Heart right ventricle (tissue), 16 donors: ENCODE results near the gene LSM14A. TPM values are rescaled to one million over a fixed set of nuclear protein-coding genes. Genes with fewer than 3 reads are reported as not detected.
"Not testable (repeated sequence)": the region's sequence is repeated elsewhere in the genome, so short reads cannot be mapped to it uniquely, and the experiment has no call there.

Experiments
- ATAC-seq, 8 donors: fragments of 200-7000 bp; cut with Tn5 transposase; one replicate each; pipeline ENCODE4 v1.9.1; 2020; ENCODE audit warnings: mild to moderate bottlenecking in 8 of 8, moderate library complexity in 8 of 8, moderate number of reproducible peaks in 1 of 8
- DNase-seq, 2 donors: peaks; one replicate each; pipeline ENCODE4 v3.0.0-alpha.2; 2020
- H3K27ac ChIP-seq, 10 donors: fragments of 200-600 bp; sonication (generic) in 2 of 10; one replicate each; pipeline versions ENCODE4 v1.5.0 to v1.8.0; 2020 to 2022; ENCODE audit warnings: mild to moderate bottlenecking in 3 of 10
- H3K27me3 ChIP-seq, 7 donors: fragments of 200-600 bp; one replicate each; pipeline ENCODE4 v1.8.0; 2021 to 2022; ENCODE audit warnings: mild to moderate bottlenecking in 2 of 7
- H3K36me3 ChIP-seq, 9 donors: fragments of 200-600 bp; sonication (generic) in 1 of 9; one replicate each; pipeline versions ENCODE4 v1.5.0 to v1.8.0; 2020 to 2022; ENCODE audit warnings: mild to moderate bottlenecking in 2 of 9
- H3K4me1 ChIP-seq, 9 donors: fragments of 200-600 bp; sonication (generic) in 1 of 9; one replicate each; pipeline versions ENCODE4 v1.5.0 to v1.8.0; 2020 to 2022; ENCODE audit warnings: mild to moderate bottlenecking in 4 of 9
- H3K4me3 ChIP-seq, 10 donors: fragments of 200-600 bp; sonication (generic) in 2 of 10; one replicate each; pipeline versions ENCODE4 v1.5.0 to v1.8.0; 2020 to 2022; ENCODE audit warnings: mild to moderate bottlenecking in 7 of 10, moderate library complexity in 2 of 10
- H3K9me3 ChIP-seq, 11 donors: fragments of 200-600 bp in 10 of 11; sonication (generic) in 2 of 11; one replicate each; pipeline versions ENCODE4 v1.5.0 to v1.8.0; 2013 to 2022; ENCODE audit warnings: mild to moderate bottlenecking in 2 of 11, control low read depth in 1 of 11, moderate library complexity in 1 of 11
- WGBS, 2 donors: extraction: QIAGEN DNeasy Blood & Tissue Kit; methylation state at CpG; one replicate each; pipeline ENCODE4 v1.1.7; 2013; ENCODE audit warnings: inconsistent platforms in 1 of 2; 5-methylcytosine and 5-hydroxymethylcytosine counted together
- intact Hi-C, 10 donors: fragments of 100-400 bp; cut with DNase I; formaldehyde crosslinking; loops; one replicate each; pipeline versions ENCODE4 v1.11.1 to v1.14.2; 2022
- polyA plus RNA-seq, 2 donors: library from polyadenylated mRNA; stranded (reverse); fragments of 200-250 nt; gene quantifications; one replicate each; pipeline ENCODE4 v1.2.3, GENCODE V29; 2013
- total RNA-seq, 10 donors: library from RNA; stranded (reverse); fragmentation: NEBNext Ultra II Directional in 3 of 10; extraction: Animal tissue kit (Norgen Biotek cat#: 25700) in 3 of 10; gene quantifications; one replicate each; pipeline versions ENCODE4 v1.2.1 to v1.2.4, GENCODE V29; 2021 to 2023
- TF ChIP-seq, protein P1 (sequence below), 9 donors: fragments of 200-600 bp; sonication (generic) in 2 of 9; IDR thresholded peaks; one replicate each; pipeline versions ENCODE4 v1.5.0 to v1.8.0; 2021 to 2022; ENCODE audit warnings: antibody characterized with exemption in 9 of 9, mild to moderate bottlenecking in 5 of 9, moderate library complexity in 1 of 9
- donor health status: Arrhythmogenic right ventricular cardiomyopathy.
- donor health status: ischemic (EF 13 %, LVEDD 7.1; RV severe dilation, severe dysfunction).
- donor health status: healthy with polysubstance abuse.
- donor health status: DM: no; HTN: yes; CAD: no.
- donor health status: DM: no; HTN: no; CAD: no.
- donor health status: ischemic (EF 25% LVEDD 6.9; RV normal size, moderate dysfunction).
- donor health status: ischemic (EF 25% LVEDD 5.7; RV mildly dilated, moderate dysfunction).
- donor health status: healthy.
- donor health status: DM: yes; HTN: yes; CAD: no.
- donor health status: Ischemic cardiomyopathy.
- donor health status: ischemic (EF 35%, LVEDD 5.7; RV mildly dilated, moderate dysfunction).
- donor health status: nonischemic (EF 11% LVEDD 7.7; RV severe dilation, severe dysfunction).
- donor health status: DM: yes; HTN: yes; CAD: no.
- donor health status: PGD.
- donor health status: ischemic (EF 29% LVEDD 5.4; RV normal size, mild dysfunction).
- donor health status: nonischemic (EF 23%, LVEDD 6.1; RV moderate dilation, normal function).

The LSM14A gene
- total and polyA plus RNA-seq, 12 donors = 44.7 to 78.0 (median 66.1) TPM

DNA sequence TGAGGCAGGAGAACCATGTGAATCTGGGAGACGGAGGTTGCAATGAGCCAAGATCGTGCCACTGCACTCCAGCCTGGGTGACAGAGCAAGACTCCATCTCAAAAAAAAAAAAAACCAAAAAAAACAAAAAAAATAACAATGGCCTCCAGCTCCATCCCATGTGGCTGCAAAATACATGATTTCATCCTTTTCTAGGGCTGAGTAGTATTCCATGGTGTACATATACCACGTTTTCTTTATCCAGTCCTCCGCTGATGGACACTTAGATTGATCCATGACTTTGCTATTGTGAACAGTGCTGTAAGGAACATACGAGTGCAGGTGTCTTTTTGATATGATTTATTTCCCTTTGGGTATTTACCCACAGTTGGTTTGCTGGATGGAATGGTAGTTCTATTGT is 20.9 kb upstream of the LSM14A start:
- Histone ChIP-seq H3K36me3 (no peaks in the 10 kb centered on the region), H3K4me3 (no peak overlapping the region), H3K27me3 (peaks cover 0 to 3% (median 0%) of the 10 kb centered on the region in 7 donors), H3K9me3 (no peaks in the 10 kb centered on the region), H3K27ac (no peak overlapping the region), H3K4me1 (no peaks in the 10 kb centered on the region)
- WGBS, 2 donors = 91 to 93% methylated on average over 5 of the region's 5 CpGs
- intact Hi-C loops = no loop called here
- TF ChIP-seq, protein P1, sequence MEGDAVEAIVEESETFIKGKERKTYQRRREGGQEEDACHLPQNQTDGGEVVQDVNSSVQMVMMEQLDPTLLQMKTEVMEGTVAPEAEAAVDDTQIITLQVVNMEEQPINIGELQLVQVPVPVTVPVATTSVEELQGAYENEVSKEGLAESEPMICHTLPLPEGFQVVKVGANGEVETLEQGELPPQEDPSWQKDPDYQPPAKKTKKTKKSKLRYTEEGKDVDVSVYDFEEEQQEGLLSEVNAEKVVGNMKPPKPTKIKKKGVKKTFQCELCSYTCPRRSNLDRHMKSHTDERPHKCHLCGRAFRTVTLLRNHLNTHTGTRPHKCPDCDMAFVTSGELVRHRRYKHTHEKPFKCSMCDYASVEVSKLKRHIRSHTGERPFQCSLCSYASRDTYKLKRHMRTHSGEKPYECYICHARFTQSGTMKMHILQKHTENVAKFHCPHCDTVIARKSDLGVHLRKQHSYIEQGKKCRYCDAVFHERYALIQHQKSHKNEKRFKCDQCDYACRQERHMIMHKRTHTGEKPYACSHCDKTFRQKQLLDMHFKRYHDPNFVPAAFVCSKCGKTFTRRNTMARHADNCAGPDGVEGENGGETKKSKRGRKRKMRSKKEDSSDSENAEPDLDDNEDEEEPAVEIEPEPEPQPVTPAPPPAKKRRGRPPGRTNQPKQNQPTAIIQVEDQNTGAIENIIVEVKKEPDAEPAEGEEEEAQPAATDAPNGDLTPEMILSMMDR (IDR thresholded peaks at IDR 0.05) = no peak
- no peak for DNase-seq
- no peak for ATAC-seq

DNA sequence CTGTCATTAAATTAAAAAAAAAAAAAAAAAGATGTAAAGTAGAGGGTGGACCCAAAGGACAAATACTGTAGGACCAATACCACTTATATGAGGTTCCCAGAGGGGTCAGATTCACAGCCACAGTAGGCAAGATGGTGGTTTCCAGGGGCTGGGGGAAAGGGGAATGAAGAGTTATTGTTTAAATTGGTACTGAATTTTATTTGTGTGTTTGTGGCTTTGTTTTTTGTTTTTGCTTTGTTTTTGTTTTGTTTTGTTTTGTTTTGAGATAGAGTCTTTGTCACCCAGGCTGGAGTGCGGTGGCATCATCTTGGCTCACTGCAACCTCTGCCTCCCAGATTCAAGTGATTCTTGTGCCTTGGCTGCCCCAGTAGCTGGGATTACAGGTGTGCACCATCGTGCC is 17.9 kb upstream of the LSM14A start:
- ATAC-seq (no peak), DNase-seq (no peak)
- intact Hi-C loops = no loop called here
- 85 to 93% methylated on average over 2 of the region's 2 CpGs for WGBS, 2 donors
- Histone ChIP-seq H3K4me1 (no peaks in the 10 kb centered on the region), H3K4me3 (no peak overlapping the region), H3K9me3 (no peaks in the 10 kb centered on the region), H3K36me3 (no peaks in the 10 kb centered on the region), H3K27ac (no peak overlapping the region), H3K27me3 (peaks cover 0 to 3% (median 0%) of the 10 kb centered on the region in 7 donors)
- TF ChIP-seq, protein P1 (IDR thresholded peaks at IDR 0.05) = no peak

DNA sequence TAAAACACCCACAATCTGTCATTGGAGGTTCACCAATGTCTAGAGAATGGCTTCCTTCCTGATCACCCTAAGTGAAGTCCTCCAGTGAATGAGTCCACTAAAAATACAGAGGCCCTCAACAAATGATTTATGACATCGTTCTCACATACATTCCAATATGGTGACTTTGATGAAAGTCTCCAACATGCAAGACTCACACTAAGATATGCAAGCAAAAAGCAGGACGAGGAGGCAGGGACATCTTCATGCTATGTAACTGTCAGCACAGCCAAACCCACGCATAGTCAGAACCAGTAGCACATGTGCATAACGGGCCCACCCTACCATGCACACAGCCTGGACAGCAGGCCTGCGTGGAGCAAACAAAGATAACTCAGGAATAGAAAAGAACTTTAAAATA is 16.6 kb upstream of the LSM14A start:
- TF ChIP-seq, protein P1 (IDR thresholded peaks at IDR 0.05) = no peak
- no peaks in the 10 kb centered on the region for H3K4me1 ChIP-seq
- no peak for DNase-seq
- no peaks in the 10 kb centered on the region for H3K27me3 ChIP-seq
- no peak overlapping the region for H3K4me3 ChIP-seq
- no peaks in the 10 kb centered on the region for H3K9me3 ChIP-seq
- ATAC-seq = no peak
- 88 to 89% methylated on average over 5 of the region's 5 CpGs for WGBS, 2 donors
- no peak overlapping the region for H3K27ac ChIP-seq
- intact Hi-C loops = no loop called here
- H3K36me3 ChIP-seq = no peaks in the 10 kb centered on the region

DNA sequence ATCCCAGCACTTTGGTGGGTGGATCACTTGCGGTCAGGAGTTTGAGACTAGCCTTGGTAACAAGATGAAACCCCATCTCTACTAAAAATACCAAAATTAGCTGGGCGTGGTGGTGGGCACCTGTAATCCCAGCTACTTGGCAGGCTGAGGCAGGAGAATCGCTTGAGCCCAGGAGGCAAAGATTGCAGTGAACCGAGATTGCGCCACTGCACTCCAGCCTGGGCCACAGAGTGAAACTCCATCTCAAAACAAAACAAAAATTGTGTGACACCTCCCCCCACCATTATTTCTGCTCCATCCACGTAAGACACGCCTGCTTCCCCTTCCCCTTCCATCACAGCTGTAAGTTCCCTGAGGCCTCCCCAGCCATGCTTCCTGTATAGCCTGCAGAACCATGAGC is 13.3 kb upstream of the LSM14A start:
- H3K4me3 ChIP-seq, H3K4me1 ChIP-seq, H3K36me3 ChIP-seq, ATAC-seq, intact Hi-C loops, H3K9me3 ChIP-seq, H3K27ac ChIP-seq, DNase-seq, H3K27me3 ChIP-seq: not testable (repeated sequence)
- WGBS, 2 donors = 84 to 87% methylated on average over 7 of the region's 7 CpGs

DNA sequence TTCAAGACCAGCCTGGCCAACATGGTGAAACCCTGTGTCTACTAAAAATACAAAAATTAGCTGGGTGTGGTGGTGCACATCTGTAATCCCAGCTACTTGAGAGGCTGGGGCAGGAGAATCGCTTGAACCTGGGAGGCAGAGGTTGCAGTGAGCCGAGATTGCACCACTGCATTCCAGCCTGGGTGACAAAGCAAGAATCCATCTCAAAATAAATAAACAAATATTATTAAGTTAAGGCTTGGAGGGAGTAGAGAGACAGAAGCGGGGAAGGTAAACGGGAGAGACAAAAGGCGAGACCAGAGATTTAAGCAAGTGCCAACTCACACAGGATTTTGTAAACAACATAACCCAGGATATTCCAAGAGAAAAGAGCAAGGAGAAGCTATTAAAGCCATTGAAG is 12.8 kb upstream of the LSM14A start:
- H3K27me3 ChIP-seq, ATAC-seq, intact Hi-C loops, H3K27ac ChIP-seq, DNase-seq, H3K36me3 ChIP-seq, H3K4me1 ChIP-seq, H3K4me3 ChIP-seq, H3K9me3 ChIP-seq: not testable (repeated sequence)
- WGBS, 2 donors = 92 to 95% methylated on average over 5 of the region's 5 CpGs

DNA sequence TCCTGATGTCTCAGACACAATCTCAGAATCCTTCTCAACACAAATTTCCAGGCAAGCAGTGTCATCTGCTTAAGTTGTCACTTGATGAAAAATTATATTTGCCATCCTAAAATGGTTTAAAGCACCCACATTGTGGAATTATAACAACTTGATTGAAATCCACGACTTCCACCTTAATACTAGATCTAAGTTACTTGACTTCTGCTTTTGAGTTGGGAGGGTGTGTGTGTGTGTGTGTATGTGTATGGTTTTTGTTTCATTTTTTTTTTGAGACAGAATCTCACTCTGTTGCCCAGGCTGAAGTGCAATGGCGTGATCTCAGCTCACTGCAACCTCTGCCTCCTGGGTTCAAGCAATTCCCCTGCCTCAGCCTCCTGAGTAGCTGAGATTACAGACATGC is 10.4 kb upstream of the LSM14A start:
- H3K36me3 ChIP-seq, H3K9me3 ChIP-seq, ATAC-seq, H3K4me1 ChIP-seq, H3K27ac ChIP-seq, H3K4me3 ChIP-seq, DNase-seq, intact Hi-C loops, H3K27me3 ChIP-seq: not testable (repeated sequence)
- WGBS, 2 donors = 79 to 83% methylated on average over 2 of the region's 2 CpGs
